Measurements from ENCODE around the gene STARD7. TPM values are rescaled to one million over a fixed set of nuclear protein-coding genes. Genes with fewer than 3 reads are reported as not detected.

STARD7 gene
- total and polyA plus RNA-seq, 10 of the 15 experiments (the other 5 are each of a cell fraction or from before 2014, with no cell fraction given) = 85.4 to 237 (median 153) TPM

GRCh38 chr2:96225016-96225533, 16.4 kb upstream of the STARD7 start (continued):
- TF ChIP-seq ZBTB11 (CRISPR knock-in tag; IDR thresholded peaks at IDR 0.05) (no peak), ELK1 (IDR thresholded peaks at IDR 0.05; ENCODE audit: low read depth, low read length) (no peak), CREM (IDR thresholded peaks at IDR 0.05; ENCODE audit: low read depth) (no peak), RB1 (IDR thresholded peaks at IDR 0.05; ENCODE audit: borderline replicate concordance) (no peak), REST (IDR thresholded peaks at IDR 0.05; ENCODE audit: low read depth, low read length) (no peak), KDM1A (IDR thresholded peaks at IDR 0.05; ENCODE audit: borderline replicate concordance) (no peak), NFIC (IDR thresholded peaks at IDR 0.05; ENCODE audit: low read depth, low read length) (peak; percentile 64; the same call in 1 of the 2 replicates), GATAD2B (conservative IDR thresholded peaks at IDR 0.05; ENCODE audit: low read depth) (peak; percentile 67; the same call in 1 of the 2 replicates), RAD21 (IDR thresholded peaks at IDR 0.05; ENCODE audit: insufficient read depth, low read depth, low read length) (no peak), PKNOX1 (IDR thresholded peaks at IDR 0.05) (no peak), STAT1 (conservative IDR thresholded peaks at IDR 0.05) (no peak; the same call in 1 of the 2 replicates), MEF2B (IDR thresholded peaks at IDR 0.05; ENCODE audit: partially characterized antibody, poor library complexity, severe bottlenecking) (peak; percentile 82), TCF12 (IDR thresholded peaks at IDR 0.05; ENCODE audit: low read depth, low read length) (0 out of 2 replicates have a peak, but pooled peaks have one; percentile 7), MYC (IDR thresholded peaks at IDR 0.05; ENCODE audit: insufficient read depth, insufficient read length, insufficient replicate concordance, low read length, severe bottlenecking) (no peak), NFYB (IDR thresholded peaks at IDR 0.05; ENCODE audit: insufficient read depth, low read depth, low read length) (no peak), POU2F2 (IDR thresholded peaks at IDR 0.05; ENCODE audit: borderline replicate concordance, low read depth, low read length) (no peak), E2F8 (IDR thresholded peaks at IDR 0.05; ENCODE audit: low read depth, partially characterized antibody) (no peak)

Measured in GM12878 (cell line).